Pancreas (tissue), 10 donors: ENCODE results near the gene LUC7L. TPM values are rescaled to one million over a fixed set of nuclear protein-coding genes. Genes with fewer than 3 reads are reported as not detected.
A peak's percentile ranks its signal among the peaks of the same experiment; 100 is the strongest.

Experiments
- ATAC-seq, 4 donors: fragments of 200-7000 bp; cut with Tn5 transposase; one replicate each; pipeline versions ENCODE4 v1.8.0 to v1.9.1; 2020; ENCODE audit warnings: mild to moderate bottlenecking in 4 of 4, moderate library complexity in 4 of 4
- DNase-seq, 6 donors: peaks; one replicate each; pipeline ENCODE4 v3.0.0-alpha.2; 2020
- FAIRE-seq: peaks from 2 replicates; lab custom pipeline; 2012; peaks lifted over from hg19 to GRCh38; lab: Jason Lieb, UNC
- H3K27ac ChIP-seq, 4 donors: fragments of 200-600 bp; sonication (generic); 1 replicate in 3 of 4; 2 replicates in 1 of 4; pipeline versions ENCODE4 v1.5.0 to v1.8.0; 2020
- H3K27me3 ChIP-seq, 4 donors: fragments of 200-600 bp; one replicate each; pipeline ENCODE4 v1.8.0; 2021
- H3K36me3 ChIP-seq, 3 donors: fragments of 200-600 bp; sonication (generic) in 1 of 3; one replicate each; pipeline versions ENCODE4 v1.5.0 to v1.8.0; 2020 to 2021
- H3K4me1 ChIP-seq, 3 donors: fragments of 200-600 bp; one replicate each; pipeline ENCODE4 v1.8.0; 2021
- H3K4me3 ChIP-seq, 4 donors: fragments of 200-600 bp; sonication (generic) in 2 of 4; one replicate each; pipeline versions ENCODE4 v1.5.0 to v1.8.0; 2020 to 2021
- H3K9me3 ChIP-seq, 4 donors: fragments of 200-600 bp; one replicate each; pipeline ENCODE4 v1.8.0; 2021
- WGBS, 2 donors: extraction: QIAGEN DNeasy Blood & Tissue Kit; methylation state at CpG; one replicate each; pipeline ENCODE4 v1.1.7; 2013; 5-methylcytosine and 5-hydroxymethylcytosine counted together
- intact Hi-C, 3 donors: fragments of 100-400 bp; cut with DNase I; formaldehyde crosslinking; loops; one replicate each; pipeline versions ENCODE4 v1.11.1 to v1.14.2; 2022
- polyA plus RNA-seq, 2 donors: library from polyadenylated mRNA; stranded (reverse); fragments of 200-250 nt; gene quantifications; one replicate each; pipeline ENCODE4 v1.2.3, GENCODE V29; 2013
- total RNA-seq, 6 donors: library from RNA; stranded (reverse); fragmentation: NEBNext Ultra II Directional in 4 of 6; extraction: Animal tissue kit (Norgen Biotek cat#: 25700) in 4 of 6; gene quantifications; one replicate each; pipeline versions ENCODE4 v1.2.1 to v1.2.4, GENCODE V29; 2021 to 2023
- TF ChIP-seq, protein P1 (sequence below), 4 donors: fragments of 200-600 bp; sonication (generic) in 3 of 4; IDR thresholded peaks; one replicate each; pipeline versions ENCODE4 v1.5.0 to v1.8.0; 2021; ENCODE audit warnings: antibody characterized with exemption in 4 of 4
- donor health status: healthy with polysubstance abuse.
- donor health status: DM: no; HTN: no; CAD: no; lungs with moderate emphysema.
- donor health status: DM: no; HTN: no; CAD: no.
- donor health status: control.
- donor health status: control.
- donor health status: Bipolar disorder and iron deficiency.
- donor health status: DM: yes; HTN: yes; CAD: no.
- donor health status: DM: no; HTN: no; CAD: no.
- donor health status: DM: no; HTN: no; CAD: no.
- donor health status: DM: yes; HTN: yes; CAD: no.

LUC7L gene
- total and polyA plus RNA-seq, 8 donors, result 20.6 to 333 (median 37.5) TPM

DNA sequence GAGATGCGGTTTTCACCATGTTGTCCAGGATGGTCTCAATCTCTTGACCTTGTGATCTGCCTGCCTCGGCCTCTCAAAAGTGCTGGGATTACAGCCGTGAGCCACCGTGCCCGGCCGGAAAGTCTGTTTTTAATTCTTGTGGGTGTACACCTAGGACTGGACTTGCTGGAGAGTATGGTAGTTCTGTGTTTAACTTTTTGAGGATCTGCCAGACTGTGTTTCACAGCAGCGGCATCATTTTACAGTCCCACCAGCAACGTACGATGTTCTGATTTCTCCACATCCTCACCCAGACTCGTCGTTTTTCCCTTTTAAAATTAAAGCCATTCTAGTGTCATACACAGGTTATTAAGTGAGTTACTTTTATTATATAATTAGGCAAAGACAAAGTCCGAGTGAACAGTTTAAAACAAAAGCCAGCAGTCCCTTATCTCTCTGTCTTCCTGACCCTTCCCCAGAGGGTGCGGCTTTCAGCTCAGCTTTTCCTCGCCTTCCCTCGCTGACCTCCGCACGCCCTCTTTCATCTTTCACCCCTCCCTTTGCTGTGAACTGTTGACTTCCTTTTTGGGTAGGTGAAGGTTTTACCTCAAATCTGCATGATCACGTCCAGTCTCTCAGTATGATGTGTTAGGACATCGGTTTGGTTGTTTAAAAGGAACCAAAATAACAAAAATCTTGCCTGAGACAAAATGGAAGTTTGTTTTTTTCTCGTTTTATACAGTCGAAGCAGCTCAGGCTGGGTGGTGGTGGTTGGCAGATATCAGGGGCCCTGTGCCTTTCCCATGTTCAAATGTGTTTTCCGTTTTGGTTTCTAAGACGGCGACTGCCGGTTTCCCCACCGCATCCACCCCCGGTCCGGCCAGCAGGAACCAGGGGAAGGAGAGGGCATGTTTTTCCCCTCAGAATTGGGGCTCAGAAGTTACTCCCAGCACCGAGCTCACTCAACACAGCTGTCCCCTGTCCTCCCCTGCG, 23.4 kb upstream of the LUC7L start:
- DNase-seq, result no peak
- no peak for FAIRE-seq
- WGBS, 2 donors, result 83 to 88% methylated on average over 30 of the region's 30 CpGs

DNA sequence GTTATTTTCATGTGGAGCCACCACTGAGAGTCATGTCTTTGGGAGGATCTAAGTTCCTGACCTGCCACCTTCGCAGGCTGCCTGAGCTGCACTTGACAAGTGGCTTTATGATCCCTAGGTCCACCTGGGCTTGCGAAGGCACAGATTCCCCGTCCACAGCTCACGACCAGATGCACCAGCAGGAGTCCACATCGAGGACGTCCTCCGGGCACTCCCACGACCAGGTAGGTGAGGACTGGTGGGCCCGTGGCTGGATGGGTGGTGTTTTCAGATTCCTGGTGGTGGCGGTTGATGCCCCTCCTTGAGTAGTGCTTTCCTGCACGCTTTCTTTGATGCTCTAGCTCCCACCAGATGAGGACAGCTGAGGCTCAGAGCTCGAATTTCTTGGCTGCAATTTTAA, 20.2 kb upstream of the LUC7L start:
- 88 to 92% methylated on average over 12 of the region's 12 CpGs for WGBS, 2 donors
- TF ChIP-seq, protein P1, sequence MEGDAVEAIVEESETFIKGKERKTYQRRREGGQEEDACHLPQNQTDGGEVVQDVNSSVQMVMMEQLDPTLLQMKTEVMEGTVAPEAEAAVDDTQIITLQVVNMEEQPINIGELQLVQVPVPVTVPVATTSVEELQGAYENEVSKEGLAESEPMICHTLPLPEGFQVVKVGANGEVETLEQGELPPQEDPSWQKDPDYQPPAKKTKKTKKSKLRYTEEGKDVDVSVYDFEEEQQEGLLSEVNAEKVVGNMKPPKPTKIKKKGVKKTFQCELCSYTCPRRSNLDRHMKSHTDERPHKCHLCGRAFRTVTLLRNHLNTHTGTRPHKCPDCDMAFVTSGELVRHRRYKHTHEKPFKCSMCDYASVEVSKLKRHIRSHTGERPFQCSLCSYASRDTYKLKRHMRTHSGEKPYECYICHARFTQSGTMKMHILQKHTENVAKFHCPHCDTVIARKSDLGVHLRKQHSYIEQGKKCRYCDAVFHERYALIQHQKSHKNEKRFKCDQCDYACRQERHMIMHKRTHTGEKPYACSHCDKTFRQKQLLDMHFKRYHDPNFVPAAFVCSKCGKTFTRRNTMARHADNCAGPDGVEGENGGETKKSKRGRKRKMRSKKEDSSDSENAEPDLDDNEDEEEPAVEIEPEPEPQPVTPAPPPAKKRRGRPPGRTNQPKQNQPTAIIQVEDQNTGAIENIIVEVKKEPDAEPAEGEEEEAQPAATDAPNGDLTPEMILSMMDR (IDR thresholded peaks at IDR 0.05), result no peak
- peaks cover 0 to 9% (median 7%) of the 10 kb centered on the region in 3 donors for H3K4me1 ChIP-seq
- DNase-seq (peak in 1 of 6 donors; percentile 25), ATAC-seq (no peak), FAIRE-seq (no peak)
- H3K27me3 ChIP-seq, result no peaks in the 10 kb centered on the region
- H3K4me3 ChIP-seq, result no peak overlapping the region
- H3K36me3 ChIP-seq, result no peaks in the 10 kb centered on the region
- H3K27ac ChIP-seq, result peak overlapping the region in 2 of 4 donors; percentile 74 to 76
- no peaks in the 10 kb centered on the region for H3K9me3 ChIP-seq
- intact Hi-C loops, result loop anchor here in 2 of 3 donors (5.0 to 10.0 kb wide), 2 partner anchors 95 to 98 kb away; no protein-coding TSS in a partner anchor

More for the DNA sequence above, 23.4 kb upstream of the LUC7L start:
- TF ChIP-seq, protein P1 (IDR thresholded peaks at IDR 0.05), result no peak
- peaks cover 0 to 9% (median 7%) of the 10 kb centered on the region in 3 donors for H3K4me1 ChIP-seq
- intact Hi-C loops, result no loop called here
- H3K9me3 ChIP-seq, result no peaks in the 10 kb centered on the region
- H3K4me3 ChIP-seq, result no peak overlapping the region
- ATAC-seq, result no peak
- no peak overlapping the region for H3K27ac ChIP-seq
- H3K27me3 ChIP-seq, result no peaks in the 10 kb centered on the region
- peaks cover 0 to 8% (median 0%) of the 10 kb centered on the region in 3 donors for H3K36me3 ChIP-seq

DNA sequence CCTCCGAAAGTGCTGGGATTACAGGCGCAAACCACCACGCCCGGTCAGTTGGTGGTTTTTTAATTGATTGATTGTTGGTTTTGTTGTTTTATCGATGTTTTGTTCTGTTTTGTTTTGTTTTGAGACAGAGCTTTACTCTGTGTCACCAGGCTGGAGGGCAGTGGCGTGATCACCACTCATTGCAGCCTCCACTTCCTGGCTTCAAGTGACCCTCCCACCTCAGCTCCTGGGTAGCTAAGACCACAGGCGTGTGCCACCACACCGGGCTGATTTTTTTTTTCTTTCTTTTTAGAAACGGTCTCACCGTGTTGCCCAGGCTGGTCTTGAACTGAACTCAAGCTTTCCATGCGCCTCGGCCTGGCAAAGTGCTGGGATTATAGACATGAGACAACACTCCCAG, 17.8 kb upstream of the LUC7L start:
- FAIRE-seq (no peak), ATAC-seq (no peak), DNase-seq (peak in 2 of 6 donors; percentile 3 to 10)
- H3K4me1 ChIP-seq, result peaks cover 0 to 9% (median 7%) of the 10 kb centered on the region in 3 donors
- no peaks in the 10 kb centered on the region for H3K27me3 ChIP-seq
- 93 to 98% methylated on average over 12 of the region's 12 CpGs for WGBS, 2 donors
- intact Hi-C loops, result loop anchor here in 2 of 3 donors (5.0 to 10.0 kb wide), 2 partner anchors 98 to 100 kb away; no protein-coding TSS in a partner anchor
- no peak overlapping the region for H3K4me3 ChIP-seq
- no peaks in the 10 kb centered on the region for H3K9me3 ChIP-seq
- no peaks in the 10 kb centered on the region for H3K36me3 ChIP-seq
- H3K27ac ChIP-seq, result no peak overlapping the region
- TF ChIP-seq, protein P1 (IDR thresholded peaks at IDR 0.05), result no peak

DNA sequence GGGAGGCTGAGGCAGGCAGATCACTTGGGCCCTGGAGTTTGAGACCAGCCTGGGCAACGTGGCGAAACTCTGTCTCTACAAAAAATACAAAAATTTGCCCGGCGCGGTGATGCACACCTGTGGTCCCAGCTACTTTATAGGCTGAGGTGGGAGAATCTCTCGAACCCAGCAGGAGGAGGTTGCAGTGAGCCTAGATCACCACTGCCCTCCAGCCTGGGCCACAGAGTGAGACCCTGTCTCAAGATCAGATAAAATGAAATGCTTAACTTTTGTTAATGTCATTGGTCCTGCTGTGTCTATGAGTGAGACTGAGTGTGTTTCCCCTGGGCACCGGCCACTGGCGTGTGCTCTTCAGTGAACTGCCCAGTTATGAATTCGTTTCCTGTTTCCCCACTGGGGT, 15.9 kb upstream of the LUC7L start:
- Histone ChIP-seq H3K9me3 (no peaks in the 10 kb centered on the region), H3K27me3 (no peaks in the 10 kb centered on the region), H3K36me3 (no peaks in the 10 kb centered on the region), H3K4me3 (no peak overlapping the region), H3K4me1 (peaks cover 0 to 9% (median 3%) of the 10 kb centered on the region in 3 donors), H3K27ac (no peak overlapping the region)
- TF ChIP-seq, protein P1 (IDR thresholded peaks at IDR 0.05), result no peak
- intact Hi-C loops, result loop anchor here in 2 of 3 donors (5.0 to 10.0 kb wide), 2 partner anchors 100 to 102 kb away; no protein-coding TSS in a partner anchor
- no peak for ATAC-seq
- no peak for FAIRE-seq
- DNase-seq, result no peak
- WGBS, 2 donors, result 95 to 98% methylated on average over 9 of the region's 9 CpGs
